UCSD-AML1 (cell line): ENCODE data around the gene OR13H1.
"Not testable (repeated sequence)": the region's sequence is repeated elsewhere in the genome, so short reads cannot be mapped to it uniquely, and the experiment has no call there.

Source experiments
- DNase-seq: peaks from one replicate; lab custom pipeline; 2025; ENCODE audit not compliant: unreplicated experiment; lab: John Stamatoyannopoulos, UW

OR13H1 gene

GRCh38 chrX:131543774-131544173, at the start of gene OR13H1:
TSS of gene OR13H1 (plus strand) at chrX:131544074. CDS start at chrX:131544074, 0 bp downstream.
- no peak for DNase-seq

GRCh38 chrX:131501556-131501955, 42.3 kb upstream of the OR13H1 start:
- not testable (repeated sequence) for DNase-seq

GRCh38 chrX:131513159-131513914, 30.5 kb upstream of the OR13H1 start:
- no peak for DNase-seq

- no peak for DNase-seq
Observed at GRCh38 chrX:131521824-131522223, 22.1 kb upstream of the OR13H1 start.

- no peak for DNase-seq
Observed at GRCh38 chrX:131544218-131544617, 344 bp downstream of the OR13H1 start.

- no peak for DNase-seq
Observed at GRCh38 chrX:131549011-131549410, 5.1 kb downstream of the OR13H1 start.

GRCh38 chrX:131552453-131552852, 8.6 kb downstream of the OR13H1 start:
- DNase-seq, result not testable (repeated sequence)

GRCh38 chrX:131558562-131558961, 14.7 kb downstream of the OR13H1 start:
- no peak for DNase-seq

GRCh38 chrX:131564553-131565229, 20.8 kb downstream of the OR13H1 start:
- DNase-seq, result no peak

GRCh38 chrX:131565909-131566308, 22.0 kb downstream of the OR13H1 start:
- no peak for DNase-seq

GRCh38 chrX:131571348-131571747, 27.5 kb downstream of the OR13H1 start:
- DNase-seq, result no peak

GRCh38 chrX:131572372-131573014, 28.6 kb downstream of the OR13H1 start:
- no peak for DNase-seq

GRCh38 chrX:131577413-131577812, 33.5 kb downstream of the OR13H1 start:
- no peak for DNase-seq

GRCh38 chrX:131577999-131578734, 34.3 kb downstream of the OR13H1 start:
- DNase-seq, result no peak

GRCh38 chrX:131578735-131579367, 35.0 kb downstream of the OR13H1 start:
- DNase-seq, result not testable (repeated sequence)

- DNase-seq, result no peak
Observed at GRCh38 chrX:131588995-131589394, 45.1 kb downstream of the OR13H1 start.
